ENCODE results near the gene SLIT3.

GRCh38 chr5:168916266-168916665, 384.7 kb downstream of the SLIT3 start:
- TF ChIP-seq CTCF (IDR thresholded peaks at IDR 0.05), result no peak
- TF ChIP-seq POLR2AphosphoS5 (IDR thresholded peaks at IDR 0.05), result peak in 1 of 3 donors; percentile 12

All from breast epithelium (tissue), 3 donors.